GM12874 (cell line): ENCODE data around the gene TMEM132C.

ENCODE experiments used
- CTCF ChIP-seq: IDR thresholded peaks from 2 replicates; pipeline ENCODE4 v1.5.1; 2011; ENCODE audit warnings: low read depth, mild to moderate bottlenecking, control low read depth, low read length, moderate library complexity; ENCODE audit not compliant: insufficient read depth

Gene TMEM132C

GRCh38 chr12:128339126-128339520 is 72.2 kb downstream of the TMEM132C start:
- TF ChIP-seq CTCF, result no peak

DNA sequence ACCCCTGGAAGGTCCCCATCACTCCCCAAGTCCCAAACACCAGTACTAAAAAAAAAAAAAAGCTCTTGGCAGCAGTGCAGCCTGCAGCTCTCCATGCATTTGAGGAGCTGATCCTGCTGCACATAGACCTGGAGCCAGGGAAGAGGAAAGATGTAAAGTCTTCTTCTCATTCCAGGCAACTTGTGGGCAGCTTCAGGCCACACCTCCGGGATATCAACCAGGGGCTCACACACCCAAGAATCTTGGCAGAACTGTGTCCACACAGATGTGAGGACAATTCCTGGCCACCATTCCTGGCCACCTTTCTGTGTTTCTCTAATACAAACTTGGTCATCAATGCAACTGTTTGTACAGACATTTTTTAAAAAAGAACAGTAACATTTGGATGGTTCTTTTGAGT is 72.7 kb downstream of the TMEM132C start:
- TF ChIP-seq CTCF, result no peak

DNA sequence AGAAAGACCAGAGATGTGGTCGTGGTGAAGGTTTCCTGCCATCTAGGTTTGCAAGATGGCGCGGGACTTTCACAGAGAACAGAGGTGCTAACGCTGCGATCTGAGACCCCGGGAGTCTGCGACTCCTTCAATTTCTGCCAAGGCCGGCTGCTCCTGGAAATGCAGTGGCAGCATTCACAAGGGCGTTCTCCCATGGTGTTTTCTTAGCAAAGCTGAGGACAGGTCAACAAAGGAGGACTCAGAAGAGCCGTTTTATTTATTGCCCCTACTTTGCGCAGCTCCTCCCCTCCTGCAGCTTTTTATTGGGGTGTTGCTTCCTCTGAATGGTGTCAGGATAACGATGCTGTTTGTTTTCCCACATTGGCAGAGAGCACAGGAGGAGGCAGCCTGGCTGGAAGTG is 86.3 kb downstream of the TMEM132C start:
- TF ChIP-seq CTCF, result no peak

- no peak for TF ChIP-seq CTCF
These were observed 89.6 kb downstream of the TMEM132C start for GRCh38 chr12:128356547-128356946.

DNA sequence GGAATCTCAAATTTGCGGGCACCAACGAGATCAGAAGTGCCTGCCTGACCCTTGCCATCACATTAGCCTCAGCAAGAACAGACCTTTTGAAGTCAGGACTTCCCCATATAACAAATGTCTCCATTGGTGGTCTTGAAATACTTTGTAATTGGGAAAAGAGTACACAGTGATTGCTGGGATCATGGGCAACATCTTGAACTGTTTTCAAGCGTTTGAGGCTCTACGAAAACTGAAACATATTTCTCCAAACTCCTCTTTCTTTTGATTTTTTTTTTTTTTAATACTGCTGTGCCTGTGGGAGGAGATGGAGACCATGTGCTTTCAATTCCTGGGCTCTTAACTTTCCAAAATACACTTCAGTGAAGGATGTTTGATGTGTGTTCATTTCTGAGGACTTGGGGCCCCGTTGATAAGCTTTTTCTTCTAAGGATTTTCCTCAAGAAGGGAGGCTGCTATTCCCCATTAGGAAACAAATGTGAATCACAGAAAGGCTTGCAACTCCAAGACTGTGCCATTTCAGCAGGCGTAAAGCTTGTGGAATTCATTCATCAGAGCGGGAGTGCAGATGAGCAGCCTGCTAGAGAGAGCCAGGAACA is 94.5 kb downstream of the TMEM132C start:
- TF ChIP-seq CTCF, result no peak

DNA sequence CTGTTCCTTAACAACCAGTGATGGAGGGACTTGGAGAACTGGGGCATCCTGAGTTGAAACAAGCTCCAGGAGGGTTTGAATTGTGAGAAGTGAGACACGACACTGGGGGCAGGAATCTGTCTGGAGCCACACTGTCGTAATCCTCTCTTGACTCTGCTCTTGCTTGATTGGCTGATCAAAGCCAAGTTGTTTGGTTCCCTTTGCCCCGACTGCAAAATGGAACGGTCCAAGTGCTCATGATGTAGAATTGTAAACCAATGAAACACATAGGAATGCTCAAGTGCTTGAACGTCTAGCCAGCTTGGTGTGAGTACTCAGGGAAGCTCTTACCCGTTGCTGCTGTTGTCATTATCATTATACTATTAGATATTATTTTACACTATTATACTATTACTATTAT is 98.1 kb downstream of the TMEM132C start:
- TF ChIP-seq CTCF, result no peak

DNA sequence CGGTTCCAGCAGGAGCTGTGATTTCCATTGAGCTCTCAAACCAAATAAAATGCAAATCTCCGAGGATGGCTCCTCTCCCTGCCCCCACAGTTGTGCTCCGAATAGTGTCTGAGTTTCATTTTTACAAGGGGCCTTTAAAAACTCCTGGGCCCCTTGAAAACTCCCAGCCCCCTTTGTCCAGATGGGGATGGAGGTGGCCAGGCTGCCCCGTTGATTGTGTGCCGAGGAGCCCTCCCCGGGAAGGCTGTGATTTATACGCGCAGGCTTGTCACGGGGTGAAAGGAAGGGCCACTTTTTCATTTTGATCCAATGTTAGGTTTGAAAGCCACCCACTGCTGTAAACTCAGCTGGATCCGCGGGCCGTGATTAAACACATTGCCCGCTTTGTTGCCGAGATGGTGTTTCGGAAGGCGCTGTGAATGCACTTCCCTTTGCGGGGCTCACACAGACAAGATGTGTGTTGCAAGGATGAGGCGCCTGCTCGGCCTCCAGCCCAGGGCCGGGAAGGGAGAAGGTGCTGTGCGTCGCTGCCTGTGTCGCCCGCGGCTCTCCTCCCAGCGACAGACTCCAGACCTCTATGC is 98.8 kb downstream of the TMEM132C start:
- TF ChIP-seq CTCF, result no peak

DNA sequence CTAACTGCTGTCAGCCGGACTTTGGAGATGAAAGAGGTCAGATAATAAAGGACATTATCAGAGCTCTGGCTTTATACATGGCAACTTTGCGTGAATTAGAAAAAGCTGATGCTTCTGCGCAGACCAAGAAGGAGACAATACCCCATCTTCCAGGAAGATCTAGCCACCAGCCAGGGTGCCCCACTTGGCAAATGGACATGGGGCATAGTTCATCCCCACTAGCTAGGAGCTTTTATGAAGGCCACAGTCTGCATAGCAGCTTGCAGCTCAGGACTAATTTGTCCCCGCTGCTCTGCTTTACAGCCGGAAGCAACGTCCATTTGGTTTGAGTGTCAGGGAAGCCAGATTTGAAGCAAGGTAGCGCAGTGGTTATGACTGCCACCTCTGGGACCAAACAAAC is 101.0 kb downstream of the TMEM132C start:
- no peak for TF ChIP-seq CTCF
